CD4-positive, alpha-beta T cell treated with Interleukin-15 for 1 hour (primary cell): ENCODE results near the gene PRKCG.

Source experiments
- DNase-seq: peaks from one replicate; pipeline ENCODE4 v3.0.0-alpha.2; 2020

PRKCG gene

GRCh38 chr19:53898636-53899341 lies 16.8 kb downstream of the PRKCG start:
- no peak for DNase-seq

- peak; percentile 9 for DNase-seq
Observed at GRCh38 chr19:53900191-53900860, 18.3 kb downstream of the PRKCG start.

GRCh38 chr19:53903055-53903680 lies 21.2 kb downstream of the PRKCG start:
- no peak for DNase-seq

- DNase-seq = no peak
Observed at GRCh38 chr19:53904909-53905308, 22.9 kb downstream of the PRKCG start.

GRCh38 chr19:53905787-53906186 lies 23.8 kb downstream of the PRKCG start:
- no peak for DNase-seq

- DNase-seq = peak; percentile 58
Observed at GRCh38 chr19:53906211-53907192, 24.5 kb downstream of the PRKCG start.

GRCh38 chr19:53907193-53907581 lies 25.2 kb downstream of the PRKCG start:
- DNase-seq = no peak

GRCh38 chr19:53907690-53908089 lies 25.7 kb downstream of the PRKCG start:
- DNase-seq = no peak

GRCh38 chr19:53908106-53908934 lies 26.3 kb downstream of the PRKCG start:
- peak; percentile 45 for DNase-seq

- DNase-seq = no peak
Observed at GRCh38 chr19:53908935-53909415, 27.0 kb downstream of the PRKCG start, which contains the start of gene CACNG7. Gene CACNG7 (plus strand): TSS chr19:53909278. CDS start chr19:53912832, 3,554 bp downstream.

GRCh38 chr19:53909471-53910169 lies 27.6 kb downstream of the PRKCG start:
- no peak for DNase-seq

GRCh38 chr19:53910170-53910518 lies 28.1 kb downstream of the PRKCG start:
- DNase-seq = no peak

- DNase-seq = no peak
Observed at GRCh38 chr19:53912653-53913052, 30.7 kb downstream of the PRKCG start.

- no peak for DNase-seq
Observed at GRCh38 chr19:53915000-53915399, 33.0 kb downstream of the PRKCG start.

- DNase-seq = no peak
Observed at GRCh38 chr19:53916004-53916403, 34.0 kb downstream of the PRKCG start.

- DNase-seq = no peak
Observed at GRCh38 chr19:53917356-53917755, 35.4 kb downstream of the PRKCG start.

- DNase-seq = no peak
Observed at GRCh38 chr19:53927739-53928138, 45.7 kb downstream of the PRKCG start.

- no peak for DNase-seq
Observed at GRCh38 chr19:53936029-53936428, 54.0 kb downstream of the PRKCG start.

GRCh38 chr19:53942001-53942786 lies 60.2 kb downstream of the PRKCG start:
- no peak for DNase-seq

- no peak for DNase-seq
Observed at GRCh38 chr19:53944416-53944815, 62.4 kb downstream of the PRKCG start.
